Fibroblast of lung (primary cell): ENCODE results near the gene AOAH. TPM values are rescaled to one million over a fixed set of nuclear protein-coding genes. Genes with fewer than 3 reads are reported as not detected.

Experiments used
- DNase-seq, 2 donors: peaks; one replicate each; pipeline versions ENCODE4 v3.0.0 to v3.0.0-alpha.2; 2010; ENCODE audit warnings: low read depth in 2 of 2
- H2AFZ ChIP-seq: 2 replicates; pipeline ENCODE4 v1.5.1; 2012; ENCODE audit warnings: low read length, control low read depth, inconsistent platforms
- H3K27ac ChIP-seq: 2 replicates; pipeline ENCODE4 v1.5.1; 2011; ENCODE audit warnings: low read length, control low read depth; ENCODE audit not compliant: insufficient read depth
- H3K27me3 ChIP-seq: 2 replicates; pipeline ENCODE4 v1.5.1; 2011; ENCODE audit warnings: mild to moderate bottlenecking, low read length; ENCODE audit not compliant: control insufficient read depth, insufficient read depth
- H3K36me3 ChIP-seq: 2 replicates; pipeline ENCODE4 v1.5.1; 2011; ENCODE audit warnings: low read length; ENCODE audit not compliant: control insufficient read depth, insufficient read depth
- H3K4me1 ChIP-seq: 2 replicates; pipeline ENCODE4 v1.5.1; 2011; ENCODE audit warnings: low read length; ENCODE audit not compliant: control insufficient read depth, insufficient read depth; ENCODE audit errors: extremely low read depth
- H3K4me2 ChIP-seq: 2 replicates; pipeline ENCODE4 v1.5.1; 2011; ENCODE audit warnings: low read length, control low read depth; ENCODE audit not compliant: insufficient read depth; ENCODE audit errors: extremely low read depth
- H3K4me3 ChIP-seq, 4 experiments: fragments of 200-600 bp in 1 of 4; sonication (generic) in 1 of 4; replicated peaks in 1 of 4; 2 replicates each; pipeline ENCODE4 v1.5.1; 2011 to 2016; ENCODE audit warnings: low read length in 4 of 4, low read depth in 3 of 4, mild to moderate bottlenecking in 3 of 4, control low read depth in 2 of 4, inconsistent platforms in 1 of 4, mixed read lengths in 1 of 4; ENCODE audit not compliant: insufficient read depth in 1 of 4; ENCODE audit errors: control extremely low read depth in 1 of 4
- H3K79me2 ChIP-seq: 2 replicates; pipeline ENCODE4 v1.5.1; 2012; ENCODE audit warnings: mild to moderate bottlenecking, low read length, inconsistent platforms; ENCODE audit not compliant: control insufficient read depth, insufficient read depth
- H3K9ac ChIP-seq: 2 replicates; pipeline ENCODE4 v1.5.1; 2011; ENCODE audit warnings: mild to moderate bottlenecking, low read length, control low read depth; ENCODE audit not compliant: insufficient read depth
- H3K9me3 ChIP-seq: 2 replicates; pipeline ENCODE4 v1.5.1; 2012; ENCODE audit warnings: low read depth, low read length; ENCODE audit not compliant: control insufficient read depth, insufficient read depth
- H4K20me1 ChIP-seq: 2 replicates; pipeline ENCODE4 v1.5.1; 2011; ENCODE audit warnings: low read length; ENCODE audit not compliant: control insufficient read depth, insufficient read depth; ENCODE audit errors: extremely low read depth
- CTCF ChIP-seq, 2 donors: IDR thresholded peaks in 1 of 2; conservative IDR thresholded peaks in 1 of 2; 1 replicate in 1 of 2; 2 replicates in 1 of 2; pipeline ENCODE4 v1.5.1; 2011 to 2012; ENCODE audit warnings: low read length in 2 of 2, control low read depth in 1 of 2, inconsistent platforms in 1 of 2, low read depth in 1 of 2, mild to moderate bottlenecking in 1 of 2
- EZH2 ChIP-seq: IDR thresholded peaks from 2 replicates; pipeline ENCODE4 v1.5.1; 2012; ENCODE audit warnings: low read length, control low read depth, mild to moderate bottlenecking; ENCODE audit errors: missing control alignments
- polyA plus RNA-seq, 2 donors: library from polyadenylated mRNA; depleted of rRNA in 1 of 2; stranded (reverse) in 1 of 2; unstranded in 1 of 2; fragments of >200 nt; gene quantifications; 2 replicates each; pipeline ENCODE4 v1.2.1, GENCODE V29; 2011 to 2012; ENCODE audit warnings: missing spikeins in 1 of 2
- total RNA-seq: library from RNA; depleted of rRNA; stranded (reverse); fragments of >200 nt; gene quantifications from 2 replicates; pipeline ENCODE4 v1.2.1, GENCODE V29; 2014

Gene AOAH
- total and polyA plus RNA-seq, 2 donors (not counting 1 experiment from before 2014, with no cell fraction given), result not detected

DNA sequence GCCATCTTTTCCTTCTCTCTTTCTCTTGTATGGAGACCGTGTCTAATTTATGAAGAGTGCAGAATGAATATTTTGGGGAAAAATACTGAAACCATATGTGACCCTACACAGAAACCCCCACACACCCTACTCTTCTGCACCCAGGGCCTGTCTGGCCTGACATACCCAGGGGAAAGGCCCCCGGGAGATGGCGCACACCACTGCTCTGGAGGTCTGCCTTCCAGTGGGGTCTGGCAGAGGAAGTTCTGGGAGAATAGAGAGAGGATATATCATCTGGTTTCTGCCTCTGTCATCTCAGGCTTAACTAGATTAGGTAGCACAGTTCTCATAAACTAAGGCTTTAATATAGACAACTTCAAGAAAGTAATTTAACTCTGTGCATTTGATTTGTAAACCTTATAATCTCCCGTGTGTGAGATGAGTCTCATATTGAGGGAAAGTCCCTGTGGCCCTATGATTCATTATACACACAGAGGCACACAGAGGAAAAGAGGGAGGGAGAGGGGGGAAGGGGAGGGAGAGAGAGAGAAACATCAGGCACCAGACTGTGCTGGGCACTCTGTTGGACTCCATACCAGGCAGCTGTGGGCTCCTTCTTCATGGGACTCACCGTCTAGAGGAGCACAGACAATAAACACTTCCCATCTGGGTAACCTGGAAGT lies 123.3 kb downstream of the AOAH start:
- Histone ChIP-seq H3K9me3 (no peaks in the 10 kb centered on the region), H3K4me3 (no peak overlapping the region), H3K27me3 (no peaks in the 10 kb centered on the region), H3K4me1 (no peaks in the 10 kb centered on the region), H4K20me1 (no peaks in the 10 kb centered on the region), H3K79me2 (no peaks in the 10 kb centered on the region), H3K27ac (no peak overlapping the region), H3K4me2 (no peak overlapping the region), H2AFZ (no peak overlapping the region), H3K9ac (no peak overlapping the region), H3K36me3 (no peaks in the 10 kb centered on the region)
- DNase-seq, result peak; percentile 43 to 60
- TF ChIP-seq EZH2 (no peak), CTCF (conservative IDR thresholded peaks at IDR 0.05 in 1 of 2, IDR thresholded peaks at IDR 0.05 in 1 of 2; ENCODE audit: low read depth in 1 of 2, low read length in 2 of 2) (no peak)

- Histone ChIP-seq H3K4me2 (no peak overlapping the region), H3K4me1 (no peaks in the 10 kb centered on the region), H3K79me2 (no peaks in the 10 kb centered on the region), H3K27me3 (no peaks in the 10 kb centered on the region), H3K36me3 (no peaks in the 10 kb centered on the region), H4K20me1 (no peaks in the 10 kb centered on the region), H3K4me3 (no peak overlapping the region), H2AFZ (no peak overlapping the region), H3K27ac (no peak overlapping the region), H3K9me3 (no peaks in the 10 kb centered on the region), H3K9ac (no peak overlapping the region)
- DNase-seq, result no peak
- no peak for TF ChIP-seq EZH2
- no peak for TF ChIP-seq CTCF (conservative IDR thresholded peaks at IDR 0.05 in 1 of 2, IDR thresholded peaks at IDR 0.05 in 1 of 2; ENCODE audit: low read depth in 1 of 2, low read length in 2 of 2)
These were observed 124.0 kb downstream of the AOAH start for GRCh38 chr7:36600314-36600682.

- no peak for TF ChIP-seq EZH2
- TF ChIP-seq CTCF (conservative IDR thresholded peaks at IDR 0.05 in 1 of 2, IDR thresholded peaks at IDR 0.05 in 1 of 2; ENCODE audit: low read depth in 1 of 2, low read length in 2 of 2), result no peak
- H3K9me3 ChIP-seq, result no peaks in the 10 kb centered on the region
- no peak overlapping the region for H3K27ac ChIP-seq
- H3K27me3 ChIP-seq, result no peaks in the 10 kb centered on the region
- H3K4me3 ChIP-seq, result no peak overlapping the region
- H3K4me1 ChIP-seq, result no peaks in the 10 kb centered on the region
- no peak overlapping the region for H2AFZ ChIP-seq
- no peak for DNase-seq
- H3K79me2 ChIP-seq, result no peaks in the 10 kb centered on the region
- H3K36me3 ChIP-seq, result no peaks in the 10 kb centered on the region
- no peaks in the 10 kb centered on the region for H4K20me1 ChIP-seq
- no peak overlapping the region for H3K9ac ChIP-seq
- H3K4me2 ChIP-seq, result no peak overlapping the region
These were observed 124.5 kb downstream of the AOAH start for GRCh38 chr7:36599645-36600313.
